GM18502 (cell line): ENCODE results near the gene ATP13A3.

Experiments
- ATAC-seq: cut with Tn5 transposase; IDR thresholded peaks from one replicate; pipeline ENCODE4 v1.9.1; 2021; ENCODE audit warnings: mild to moderate bottlenecking; ENCODE audit not compliant: unreplicated experiment, poor library complexity

The ATP13A3 gene

GRCh38 chr3:194447657-194448056, 39.1 kb downstream of the ATP13A3 start:
- no peak for ATAC-seq

GRCh38 chr3:194447161-194447560, 39.6 kb downstream of the ATP13A3 start:
- no peak for ATAC-seq

DNA sequence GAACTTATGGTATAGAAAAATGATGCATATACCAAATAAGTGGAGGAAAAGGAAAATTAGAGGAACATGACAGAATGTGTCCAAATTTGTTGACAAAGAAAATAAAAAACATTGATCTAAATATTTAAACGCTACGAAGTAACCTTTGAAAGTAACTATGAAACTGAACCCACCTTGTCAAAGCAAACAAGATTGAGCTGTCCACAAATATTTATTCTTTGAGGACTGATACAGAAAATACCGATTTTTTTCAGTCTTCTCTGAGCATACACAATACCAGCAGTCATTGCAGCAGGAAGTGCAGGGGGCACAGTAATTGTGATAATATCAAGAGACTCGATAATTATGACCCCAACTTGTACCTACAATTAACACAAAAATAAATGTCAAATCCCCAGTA, 40.0 kb downstream of the ATP13A3 start:
- no peak for ATAC-seq

DNA sequence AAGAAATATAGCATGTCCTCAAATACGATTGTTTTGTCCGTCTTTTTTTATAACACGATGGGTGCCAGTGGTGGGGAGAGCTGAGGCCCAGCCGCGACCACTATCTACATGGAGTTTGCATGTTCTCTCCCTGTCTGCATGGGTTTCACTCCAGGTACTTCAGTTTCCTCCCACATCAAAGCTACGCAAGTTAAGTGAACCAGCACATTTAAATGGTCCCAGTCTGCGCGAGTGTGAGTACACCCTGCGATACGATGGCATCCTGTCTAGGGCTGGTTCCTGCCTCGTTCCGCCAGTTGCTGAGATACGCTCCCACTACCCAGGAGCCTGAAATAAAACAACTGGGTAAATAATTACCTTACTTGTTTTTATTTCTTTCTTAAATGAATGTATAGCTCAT, 40.6 kb downstream of the ATP13A3 start:
- no peak for ATAC-seq

DNA sequence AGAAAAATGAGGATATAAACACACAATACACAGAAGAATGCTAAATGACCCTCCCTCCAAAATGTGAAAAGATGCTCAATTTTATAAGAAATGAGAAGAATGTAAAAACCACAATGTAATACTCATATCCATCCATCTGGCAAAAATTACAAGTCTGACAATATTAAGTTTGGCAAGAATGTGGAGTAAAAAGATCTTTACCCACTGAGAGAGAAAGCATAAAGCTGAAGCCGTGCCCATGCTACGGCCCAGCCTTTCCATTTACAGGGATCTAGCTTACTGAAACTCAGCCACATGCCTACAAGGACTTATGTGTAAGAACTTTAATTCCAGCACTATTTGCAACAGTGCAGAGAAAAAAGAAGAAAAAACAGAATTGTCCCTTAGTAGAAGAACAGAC, 42.9 kb downstream of the ATP13A3 start:
- no peak for ATAC-seq

DNA sequence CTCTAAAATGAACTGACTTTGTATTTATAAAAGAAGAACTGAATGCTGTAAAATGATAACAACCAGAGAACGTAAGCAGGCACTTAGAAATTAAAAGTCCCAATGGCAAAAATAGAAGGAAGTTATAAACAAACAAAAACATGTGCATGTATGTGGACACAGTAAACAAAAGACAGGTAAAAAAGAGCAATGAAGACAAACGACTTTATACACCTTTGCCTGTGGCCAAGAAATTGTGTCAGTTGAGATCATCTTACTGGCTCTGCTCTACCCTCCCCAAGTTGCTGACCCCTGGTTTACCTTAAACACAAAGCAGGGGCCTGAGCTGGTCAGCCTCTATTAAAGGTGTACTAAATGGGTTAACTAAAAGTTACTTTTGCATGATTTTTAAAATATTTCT, 46.0 kb downstream of the ATP13A3 start:
- ATAC-seq = no peak

DNA sequence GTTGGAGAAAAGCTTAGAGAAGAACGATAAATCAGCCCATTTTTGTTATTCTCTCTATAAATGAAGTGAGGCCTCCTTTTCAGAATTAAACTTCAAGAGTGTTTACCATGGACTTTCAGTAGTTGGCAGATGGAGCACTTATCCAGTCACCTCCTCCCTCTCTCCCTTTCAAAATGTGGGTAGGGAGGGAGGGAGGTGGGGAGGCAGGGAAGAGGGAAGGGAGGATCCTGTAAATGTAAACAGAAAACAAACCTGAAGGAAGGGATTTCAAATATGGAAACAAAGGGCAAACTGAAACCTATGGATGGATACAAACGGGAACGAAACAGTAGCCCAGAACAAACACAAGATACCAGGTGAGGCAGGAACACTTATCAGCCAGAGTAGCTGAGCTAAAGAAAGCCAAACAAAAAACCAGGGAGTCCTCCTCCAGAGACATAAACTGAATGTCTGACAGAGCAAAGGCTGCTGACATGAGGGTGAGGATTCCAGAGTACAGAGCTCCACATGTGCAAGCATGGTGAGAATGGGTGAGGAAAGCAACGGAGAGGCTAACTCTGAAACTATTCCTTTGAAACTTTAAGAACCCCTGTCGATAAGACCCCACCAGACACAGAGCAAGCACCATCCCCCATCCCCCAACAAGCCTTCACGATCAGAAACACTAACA, 46.8 kb downstream of the ATP13A3 start:
- no peak for ATAC-seq

GRCh38 chr3:194434503-194434902, 52.3 kb downstream of the ATP13A3 start:
- ATAC-seq = no peak

- ATAC-seq = no peak
Measured at GRCh38 chr3:194431554-194431953, 55.2 kb downstream of the ATP13A3 start.

- ATAC-seq = no peak
Measured at GRCh38 chr3:194425399-194425798, 61.4 kb downstream of the ATP13A3 start.

GRCh38 chr3:194424953-194425352, 61.8 kb downstream of the ATP13A3 start:
- no peak for ATAC-seq

DNA sequence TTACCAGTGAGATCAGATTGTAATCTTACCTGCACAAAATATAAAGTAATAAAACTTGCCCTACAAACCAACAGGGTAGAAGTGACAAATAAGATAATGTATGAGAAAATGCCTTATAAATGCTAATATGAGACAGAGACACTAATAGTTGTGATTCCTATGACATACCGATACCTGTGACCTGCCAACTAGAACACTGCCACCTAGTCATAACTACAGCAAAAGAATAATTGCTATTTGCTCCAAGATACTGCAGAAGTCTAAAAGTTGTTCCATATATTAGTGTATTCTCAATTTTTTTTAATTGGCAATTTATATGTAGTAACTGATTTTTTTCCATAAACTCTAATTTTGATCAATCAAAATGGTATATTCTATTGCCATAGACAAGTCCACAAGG, 62.4 kb downstream of the ATP13A3 start:
- no peak for ATAC-seq

DNA sequence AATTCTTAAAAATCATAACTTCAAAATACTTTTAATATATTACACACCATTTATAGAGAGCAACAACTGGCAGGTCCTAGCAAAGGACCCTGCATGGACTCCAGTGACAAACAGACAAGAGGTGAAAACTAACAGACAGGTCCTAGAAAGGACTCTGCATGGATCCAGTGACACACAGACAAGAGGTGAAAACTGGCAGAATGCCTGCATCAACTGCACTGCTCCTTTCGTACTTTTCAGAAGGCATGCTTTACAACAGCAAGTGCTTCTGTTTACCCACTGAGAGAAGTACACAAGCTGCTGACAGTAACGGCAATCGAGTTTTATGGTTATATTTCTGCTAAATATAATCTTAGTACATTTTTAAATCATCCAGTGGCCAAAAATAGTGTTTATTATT, 63.5 kb downstream of the ATP13A3 start:
- no peak for ATAC-seq

DNA sequence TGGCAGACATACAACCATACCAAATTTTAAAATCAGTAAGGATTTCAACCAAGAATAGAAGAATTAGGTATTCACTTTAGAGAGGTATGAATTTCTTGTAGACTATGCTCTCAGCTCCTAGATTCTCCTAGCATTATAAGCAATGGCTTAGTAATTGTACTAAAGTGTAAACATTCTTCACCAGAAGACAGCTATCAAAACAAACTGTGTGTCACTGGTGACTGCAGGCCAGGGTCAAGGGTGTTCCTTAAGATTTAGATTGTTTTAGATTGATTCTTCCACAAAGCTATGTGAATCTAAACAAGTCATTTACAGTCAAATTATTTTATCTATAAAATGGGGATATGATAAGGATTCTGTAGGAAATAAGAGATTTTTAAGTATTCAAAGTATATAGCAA, 64.6 kb downstream of the ATP13A3 start:
- ATAC-seq = no peak

DNA sequence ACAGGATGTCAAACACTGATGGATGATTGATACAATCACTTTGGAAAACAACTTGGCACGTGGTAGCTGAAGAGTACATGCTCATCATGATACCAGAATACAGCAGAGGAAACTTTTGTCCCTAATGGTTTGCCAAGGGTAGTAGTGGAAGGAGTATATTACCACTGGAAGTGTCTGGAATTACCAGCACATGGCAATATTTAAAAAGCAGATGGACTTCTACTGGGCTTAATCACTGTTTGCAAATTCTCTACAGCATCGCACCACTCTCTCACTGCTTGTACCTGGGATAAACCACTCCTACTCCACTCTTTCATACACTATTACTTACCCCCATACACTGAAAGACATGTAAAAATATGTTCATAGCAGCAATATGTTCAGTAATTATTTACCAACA, 68.1 kb downstream of the ATP13A3 start:
- ATAC-seq = no peak

- ATAC-seq = no peak
Measured at GRCh38 chr3:194407423-194407822, 79.4 kb downstream of the ATP13A3 start.

DNA sequence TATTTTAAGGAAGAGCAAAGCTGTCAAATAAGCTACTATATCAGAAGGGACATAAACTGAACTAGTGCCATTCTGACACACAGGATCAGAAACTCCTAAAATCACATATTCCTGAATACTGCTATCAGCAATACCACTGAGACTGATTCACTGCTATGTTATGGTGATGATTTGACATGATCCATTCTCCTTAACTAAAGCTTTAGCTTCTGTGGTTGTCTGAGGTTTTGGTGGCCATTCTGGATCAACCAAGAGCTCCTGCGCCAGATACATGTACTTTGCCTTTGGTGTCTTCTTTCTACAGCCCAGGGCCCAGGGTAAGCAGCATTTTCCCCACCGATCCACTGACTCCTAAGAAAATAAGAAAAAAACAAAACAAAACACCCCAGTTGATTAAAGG, 81.0 kb downstream of the ATP13A3 start:
- no peak for ATAC-seq

- no peak for ATAC-seq
Measured at GRCh38 chr3:194404365-194405140, 82.2 kb downstream of the ATP13A3 start.

GRCh38 chr3:194401868-194402329, 84.9 kb downstream of the ATP13A3 start:
- ATAC-seq = no peak

GRCh38 chr3:194401346-194401745, 85.5 kb downstream of the ATP13A3 start:
- no peak for ATAC-seq

- no peak for ATAC-seq
Measured at GRCh38 chr3:194399874-194400411, 86.9 kb downstream of the ATP13A3 start.

DNA sequence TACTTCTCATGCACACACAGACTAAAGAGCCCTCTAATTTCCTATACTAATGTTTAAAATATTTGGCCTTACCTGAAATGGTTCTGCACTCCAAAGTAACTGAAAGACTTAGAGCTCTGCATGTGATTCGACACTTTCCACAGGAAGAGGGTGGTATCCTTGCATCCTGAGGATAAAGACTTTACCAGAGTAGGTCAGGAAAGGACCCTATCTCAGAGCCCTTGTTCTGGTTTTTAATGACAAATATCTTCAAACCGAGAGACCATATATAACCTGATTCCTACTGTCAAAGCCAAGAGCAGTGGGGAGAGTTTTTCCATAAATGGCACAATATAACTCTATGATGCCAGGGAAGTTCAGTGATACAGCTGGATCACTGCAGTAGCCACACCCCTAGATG, 87.6 kb downstream of the ATP13A3 start, which contains the start of gene GP5:
TSS of gene GP5 (minus strand) at position 101 of the 400 bp plus-strand sequence. CDS start 984 bp downstream, outside the sequence.
- no peak for ATAC-seq
